SK-N-SH (cell line): ENCODE results near the gene MTF2. TPM values are rescaled to one million over a fixed set of nuclear protein-coding genes. Genes with fewer than 3 reads are reported as not detected.

Experiments used
- CTCF ChIA-PET: fragments of 300-600, 350-600 bp; formaldehyde crosslinking; extraction: SDS; loops from one replicate; lab custom pipeline; 2021; lab: Yijun Ruan, JAX
- POLR2A ChIA-PET: fragments of 350-600 bp; sonication (Branson Sonifier 250); formaldehyde crosslinking; extraction: SDS; loops from one replicate; lab custom pipeline; 2020; ENCODE audit warnings: antibody characterized with exemption, inconsistent platforms; lab: Yijun Ruan, JAX
- DNase-seq: peaks from one replicate; pipeline ENCODE4 v3.0.0; 2012
- H2AFZ ChIP-seq: fragments of 200-600 bp; sonication (generic); 2 replicates; pipeline ENCODE4 v1.8.1; 2016; ENCODE audit warnings: antibody characterized with exemption, mild to moderate bottlenecking, low read depth
- H3F3A ChIP-seq: fragments of 200-600 bp; sonication (generic); replicated peaks from 2 replicates; pipeline ENCODE3; 2016; ENCODE audit warnings: antibody characterized with exemption, mild to moderate bottlenecking; ENCODE audit not compliant: insufficient read depth
- H3K27ac ChIP-seq, 2 experiments: fragments of 200-500 bp in 1 of 2; fragments of 200-600 bp in 1 of 2; sonication (Bioruptor generic) in 1 of 2; sonication (generic), shearing (Covaris generic) in 1 of 2; 2 replicates each; pipeline versions ENCODE4 v1.5.1 to v1.6.1; 2014 to 2016; ENCODE audit warnings: low read depth in 2 of 2, inconsistent platforms in 1 of 2, low read length in 1 of 2, mild to moderate bottlenecking in 1 of 2, mixed read lengths in 1 of 2
- H3K27me3 ChIP-seq: fragments of 200-600 bp; sonication (generic), shearing (Covaris generic); 2 replicates; pipeline ENCODE4 v1.6.1; 2016; ENCODE audit warnings: mixed run types; ENCODE audit not compliant: insufficient read depth
- H3K36me3 ChIP-seq, 2 experiments: fragments of 200-500 bp in 1 of 2; fragments of 200-600 bp in 1 of 2; sonication (Bioruptor generic) in 1 of 2; sonication (generic) in 1 of 2; replicated peaks in 1 of 2; 2 replicates each; pipeline versions ENCODE3 to v1.5.1; 2014 to 2016; ENCODE audit warnings: low read length in 1 of 2, mild to moderate bottlenecking in 1 of 2; ENCODE audit not compliant: insufficient read depth in 2 of 2, control insufficient read depth in 1 of 2
- H3K4me1 ChIP-seq, 2 experiments: fragments of 200-500 bp in 1 of 2; fragments of 200-600 bp in 1 of 2; sonication (Bioruptor generic) in 1 of 2; sonication (generic), shearing (Covaris generic) in 1 of 2; 2 replicates each; pipeline versions ENCODE4 v1.5.1 to v1.6.1; 2014 to 2016; ENCODE audit warnings: low read depth in 1 of 2, low read length in 1 of 2, mixed run types in 1 of 2; ENCODE audit not compliant: insufficient read depth in 2 of 2, control insufficient read depth in 1 of 2
- H3K4me2 ChIP-seq: fragments of 200-600 bp; sonication (generic), shearing (Covaris generic); 2 replicates; pipeline ENCODE4 v1.6.1; 2017; ENCODE audit warnings: mixed run types
- H3K4me3 ChIP-seq, 2 experiments: fragments of 200-500 bp in 1 of 2; fragments of 200-600 bp in 1 of 2; sonication (Bioruptor generic) in 1 of 2; sonication (generic), shearing (Covaris generic) in 1 of 2; 2 replicates each; pipeline versions ENCODE4 v1.5.1 to v1.8.1; 2014 to 2016; ENCODE audit warnings: low read depth in 2 of 2, inconsistent platforms in 1 of 2, low read length in 1 of 2, mild to moderate bottlenecking in 1 of 2, mixed read lengths in 1 of 2, moderate library complexity in 1 of 2
- H3K79me2 ChIP-seq: fragments of 200-600 bp; sonication (generic); 2 replicates; pipeline ENCODE4 v1.8.1; 2017; ENCODE audit warnings: mild to moderate bottlenecking; ENCODE audit not compliant: insufficient read depth
- H3K9ac ChIP-seq: fragments of 200-600 bp; sonication (generic); 2 replicates; pipeline ENCODE4 v1.6.1; 2017; ENCODE audit warnings: mixed run types
- H3K9me2 ChIP-seq: fragments of 200-600 bp; sonication (generic); 2 replicates; pipeline ENCODE4 v1.6.1; 2017; ENCODE audit warnings: mixed run types
- H3K9me3 ChIP-seq: fragments of 200-600 bp; sonication (generic); 2 replicates; pipeline ENCODE4 v1.6.1; 2017; ENCODE audit warnings: mixed run types, mild to moderate bottlenecking, moderate library complexity
- H4K20me1 ChIP-seq: fragments of 200-600 bp; sonication (generic); 2 replicates; pipeline ENCODE4 v1.6.1; 2017; ENCODE audit warnings: mild to moderate bottlenecking, mixed run types; ENCODE audit not compliant: insufficient read depth
- CHD2 ChIP-seq: fragments of 150-350 bp; IDR thresholded peaks from 2 replicates; pipeline ENCODE4 v1.6.1; 2018; ENCODE audit warnings: low read length; ENCODE audit not compliant: partially characterized antibody
- EP300 ChIP-seq, 2 experiments: IDR thresholded peaks; 2 replicates each; pipeline versions ENCODE4 v1.4.0 to v1.6.1; 2012; ENCODE audit warnings: borderline replicate concordance in 1 of 2, low read depth in 1 of 2, low read length in 1 of 2
- EZH2phosphoT487 ChIP-seq: fragments of 200-600 bp; sonication (generic); IDR thresholded peaks from 2 replicates; pipeline ENCODE4 v1.6.1; 2017; ENCODE audit warnings: low read depth, mixed run types, mild to moderate bottlenecking, antibody characterized with exemption, moderate library complexity, borderline replicate concordance
- FOXM1 ChIP-seq: IDR thresholded peaks from 2 replicates; pipeline ENCODE4 v1.4.0; 2012; ENCODE audit warnings: low read depth, mild to moderate bottlenecking
- GABPA ChIP-seq: IDR thresholded peaks from 2 replicates; pipeline ENCODE4 v1.4.0; 2012; ENCODE audit warnings: low read depth, mild to moderate bottlenecking
- JUND ChIP-seq: IDR thresholded peaks from 2 replicates; pipeline ENCODE4 v1.4.0; 2012
- MEF2A ChIP-seq: IDR thresholded peaks from 2 replicates; pipeline ENCODE4 v1.4.0; 2012; ENCODE audit warnings: low read depth, borderline replicate concordance
- MXI1 ChIP-seq: IDR thresholded peaks from 2 replicates; pipeline ENCODE4 v1.6.1; 2012; ENCODE audit warnings: mild to moderate bottlenecking, low read depth, low read length, improper control_type of control experiment
- NFIC ChIP-seq: IDR thresholded peaks from 2 replicates; pipeline ENCODE4 v1.4.0; 2012; ENCODE audit warnings: borderline replicate concordance
- RFX5 ChIP-seq: IDR thresholded peaks from 2 replicates; pipeline ENCODE4 v1.6.1; 2012; ENCODE audit warnings: mild to moderate bottlenecking, improper control_type of control experiment, low read length
- TCF12 ChIP-seq: IDR thresholded peaks from 2 replicates; pipeline ENCODE4 v1.4.0; 2012
- YY1 ChIP-seq: IDR thresholded peaks from 2 replicates; pipeline ENCODE4 v1.4.0; 2012; ENCODE audit warnings: low read depth, mild to moderate bottlenecking
- WGBS: methylation state at CpG from one replicate; pipeline ENCODE4 v1.1.6; 2017; ENCODE audit warnings: low lambda C conversion rate; 5-methylcytosine and 5-hydroxymethylcytosine counted together
- polyA plus RNA-seq, 3 experiments: library from polyadenylated mRNA; depleted of rRNA; stranded (reverse); fragments of >200 nt; gene quantifications; 2 replicates each; pipeline ENCODE4 v1.2.3, GENCODE V29; 2012
- TF ChIP-seq, protein P1 (sequence below): IDR thresholded peaks from 2 replicates; pipeline ENCODE4 v1.4.0; 2012; ENCODE audit warnings: low read depth
- TF ChIP-seq, protein P2 (sequence below): IDR thresholded peaks from 2 replicates; pipeline ENCODE4; 2012
- TF ChIP-seq, protein P3 (sequence below): IDR thresholded peaks from 2 replicates; pipeline ENCODE4 v1.6.1; 2012; ENCODE audit warnings: mild to moderate bottlenecking, low read depth, low read length, moderate library complexity

MTF2 gene
- polyA plus RNA-seq, 1 of the 3 experiments (the other 2 are of a cell fraction) = 11.9 TPM

DNA sequence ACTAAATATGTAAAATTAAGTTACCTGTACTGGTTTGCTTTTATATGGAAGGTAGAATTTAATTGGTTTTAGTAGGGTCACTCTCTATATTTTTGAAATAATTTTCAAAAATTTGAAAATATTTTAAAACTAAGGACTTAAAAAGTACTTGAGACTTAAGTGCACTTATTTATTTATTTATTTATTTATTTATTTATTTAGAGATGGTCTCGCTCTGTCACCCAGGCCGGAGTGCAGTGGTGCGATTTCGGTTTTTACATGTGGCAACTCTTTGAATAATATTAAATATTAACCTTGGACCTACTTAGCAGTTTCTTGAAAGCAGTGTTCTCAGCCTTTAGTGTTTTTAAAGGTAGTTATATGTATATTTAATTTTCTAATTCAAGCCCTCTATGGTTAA lies 64.7 kb downstream of the MTF2 start:
- Histone ChIP-seq H3K27ac (no peak overlapping the region), H3K27me3 (no peaks in the 10 kb centered on the region), H3K4me3 (no peak overlapping the region), H3K9me2 (no peaks in the 10 kb centered on the region), H3K4me1 (no peaks in the 10 kb centered on the region; a peak in 2 of 4 replicates), H3K79me2 (peaks cover 8% of the 10 kb centered on the region; the same call in 1 of the 2 replicates), H3K9ac (no peak overlapping the region), H3K36me3 (peaks cover 15 to 47% of the 10 kb centered on the region in 2 experiments), H3K4me2 (no peak overlapping the region), H3F3A (peaks cover 19% of the 10 kb centered on the region), H4K20me1 (no peaks in the 10 kb centered on the region), H3K9me3 (no peaks in the 10 kb centered on the region), H2AFZ (no peak overlapping the region)
- CTCF ChIA-PET = interaction anchor here (1.1 kb wide), 1 partner anchor 161 kb away, joined by 3 read pairs; no protein-coding TSS in a partner anchor
- DNase-seq = no peak
- no peak for TF ChIP-seq MEF2A
- TF ChIP-seq MXI1 = no peak
- TF ChIP-seq EP300 (IDR thresholded peaks at IDR 0.05; ENCODE audit: borderline replicate concordance in 1 of 2, low read depth in 1 of 2, low read length in 1 of 2) = no peak
- TF ChIP-seq, protein P1, sequence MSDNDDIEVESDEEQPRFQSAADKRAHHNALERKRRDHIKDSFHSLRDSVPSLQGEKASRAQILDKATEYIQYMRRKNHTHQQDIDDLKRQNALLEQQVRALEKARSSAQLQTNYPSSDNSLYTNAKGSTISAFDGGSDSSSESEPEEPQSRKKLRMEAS = no peak
- no peak for TF ChIP-seq GABPA
- TF ChIP-seq CHD2 = no peak
- TF ChIP-seq, protein P2, sequence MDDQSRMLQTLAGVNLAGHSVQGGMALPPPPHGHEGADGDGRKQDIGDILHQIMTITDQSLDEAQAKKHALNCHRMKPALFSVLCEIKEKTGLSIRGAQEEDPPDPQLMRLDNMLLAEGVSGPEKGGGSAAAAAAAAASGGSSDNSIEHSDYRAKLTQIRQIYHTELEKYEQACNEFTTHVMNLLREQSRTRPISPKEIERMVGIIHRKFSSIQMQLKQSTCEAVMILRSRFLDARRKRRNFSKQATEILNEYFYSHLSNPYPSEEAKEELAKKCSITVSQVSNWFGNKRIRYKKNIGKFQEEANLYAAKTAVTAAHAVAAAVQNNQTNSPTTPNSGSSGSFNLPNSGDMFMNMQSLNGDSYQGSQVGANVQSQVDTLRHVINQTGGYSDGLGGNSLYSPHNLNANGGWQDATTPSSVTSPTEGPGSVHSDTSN = no peak
- TF ChIP-seq, protein P3, sequence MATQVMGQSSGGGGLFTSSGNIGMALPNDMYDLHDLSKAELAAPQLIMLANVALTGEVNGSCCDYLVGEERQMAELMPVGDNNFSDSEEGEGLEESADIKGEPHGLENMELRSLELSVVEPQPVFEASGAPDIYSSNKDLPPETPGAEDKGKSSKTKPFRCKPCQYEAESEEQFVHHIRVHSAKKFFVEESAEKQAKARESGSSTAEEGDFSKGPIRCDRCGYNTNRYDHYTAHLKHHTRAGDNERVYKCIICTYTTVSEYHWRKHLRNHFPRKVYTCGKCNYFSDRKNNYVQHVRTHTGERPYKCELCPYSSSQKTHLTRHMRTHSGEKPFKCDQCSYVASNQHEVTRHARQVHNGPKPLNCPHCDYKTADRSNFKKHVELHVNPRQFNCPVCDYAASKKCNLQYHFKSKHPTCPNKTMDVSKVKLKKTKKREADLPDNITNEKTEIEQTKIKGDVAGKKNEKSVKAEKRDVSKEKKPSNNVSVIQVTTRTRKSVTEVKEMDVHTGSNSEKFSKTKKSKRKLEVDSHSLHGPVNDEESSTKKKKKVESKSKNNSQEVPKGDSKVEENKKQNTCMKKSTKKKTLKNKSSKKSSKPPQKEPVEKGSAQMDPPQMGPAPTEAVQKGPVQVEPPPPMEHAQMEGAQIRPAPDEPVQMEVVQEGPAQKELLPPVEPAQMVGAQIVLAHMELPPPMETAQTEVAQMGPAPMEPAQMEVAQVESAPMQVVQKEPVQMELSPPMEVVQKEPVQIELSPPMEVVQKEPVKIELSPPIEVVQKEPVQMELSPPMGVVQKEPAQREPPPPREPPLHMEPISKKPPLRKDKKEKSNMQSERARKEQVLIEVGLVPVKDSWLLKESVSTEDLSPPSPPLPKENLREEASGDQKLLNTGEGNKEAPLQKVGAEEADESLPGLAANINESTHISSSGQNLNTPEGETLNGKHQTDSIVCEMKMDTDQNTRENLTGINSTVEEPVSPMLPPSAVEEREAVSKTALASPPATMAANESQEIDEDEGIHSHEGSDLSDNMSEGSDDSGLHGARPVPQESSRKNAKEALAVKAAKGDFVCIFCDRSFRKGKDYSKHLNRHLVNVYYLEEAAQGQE = no peak
- no peak for TF ChIP-seq NFIC
- TF ChIP-seq YY1 = no peak
- TF ChIP-seq RFX5 = no peak
- no peak for TF ChIP-seq FOXM1
- TF ChIP-seq JUND = no peak
- TF ChIP-seq TCF12 = no peak
- TF ChIP-seq EZH2phosphoT487 = no peak
- 96% methylated on average over 4 of the region's 4 CpGs for WGBS
- POLR2A ChIA-PET = no interaction called here
